K562 (cell line): Measurements from ENCODE around the gene SDF4. TPM values are rescaled to one million over a fixed set of nuclear protein-coding genes. Genes with fewer than 3 reads are reported as not detected.

Experiments used
- ATAC-seq: fragments of 200-7000 bp; cut with Tn5 transposase; 3 replicates; pipeline ENCODE4 v1.9.1; 2020; ENCODE audit warnings: moderate library complexity
- BruUV-seq: library from RNA; stranded (reverse); fragments of 400-500 nt; replicated peaks from 2 replicates; lab custom pipeline; 2021; lab: Mats Ljungman, UMichigan
- CTCF ChIA-PET: fragments of 300-600 bp; formaldehyde crosslinking; extraction: SDS; loops from one replicate; lab custom pipeline; 2021; ENCODE audit warnings: low intra/inter-chr PET ratio; lab: Yijun Ruan, JAX
- POLR2A ChIA-PET: fragments of 300-600, 350-650 bp; sonication (Branson Sonifier 250); formaldehyde crosslinking; extraction: SDS; loops from one replicate; lab custom pipeline; 2021; ENCODE audit warnings: antibody characterized with exemption, inconsistent platforms; lab: Yijun Ruan, JAX
- DNase-seq, 4 experiments: peaks; one replicate each; pipeline versions ENCODE4 v3.0.0 to v3.0.0-alpha.2; 2011 to 2018; ENCODE audit warnings: low spot score in 3 of 4, mixed read lengths in 3 of 4; ENCODE audit errors: extremely low read depth in 1 of 4
- FAIRE-seq: peaks from 2 replicates; lab custom pipeline; 2011; peaks lifted over from hg19 to GRCh38; lab: Jason Lieb, UNC
- H2AFZ ChIP-seq: 2 replicates; pipeline ENCODE4 v1.6.0; 2011; ENCODE audit warnings: low read depth, low read length, control low read depth, inconsistent platforms
- H3K27ac ChIP-seq: fragments of 200-600 bp; 3 replicates; pipeline ENCODE4 v1.8.0; 2011; ENCODE audit warnings: low read depth, mild to moderate bottlenecking, control low read depth, inconsistent platforms, low read length, moderate library complexity, mixed read lengths; ENCODE audit errors: extremely low read depth
- H3K27me3 ChIP-seq, 2 experiments: fragments of 300-600 bp in 1 of 2; 2 replicates in 1 of 2; 3 replicates in 1 of 2; pipeline versions ENCODE4 v1.6.0 to v1.8.0; 2011; ENCODE audit warnings: inconsistent platforms in 2 of 2, low read length in 2 of 2, mild to moderate bottlenecking in 1 of 2, mixed read lengths in 1 of 2, moderate library complexity in 1 of 2; ENCODE audit not compliant: control insufficient read depth in 2 of 2, insufficient read depth in 2 of 2
- H3K36me3 ChIP-seq: fragments of 300-600 bp; 3 replicates; pipeline ENCODE4 v1.8.0; 2011; ENCODE audit warnings: mild to moderate bottlenecking, low read length, inconsistent platforms; ENCODE audit not compliant: control insufficient read depth, insufficient read depth
- H3K4me1 ChIP-seq, 2 experiments: fragments of 200-600 bp in 1 of 2; replicated peaks in 1 of 2; 2 replicates in 1 of 2; 3 replicates in 1 of 2; pipeline versions ENCODE4 v1.5.1 to v1.8.0; 2011; ENCODE audit warnings: inconsistent platforms in 2 of 2, low read length in 2 of 2, mild to moderate bottlenecking in 1 of 2, mixed read lengths in 1 of 2, moderate library complexity in 1 of 2; ENCODE audit not compliant: control insufficient read depth in 2 of 2, insufficient read depth in 2 of 2
- H3K4me2 ChIP-seq: 2 replicates; pipeline ENCODE4 v1.6.1; 2011; ENCODE audit warnings: low read length, control low read depth, inconsistent platforms, mixed read lengths; ENCODE audit not compliant: insufficient read depth
- H3K4me3 ChIP-seq: fragments of 200-600 bp; sonication (generic), shearing (Covaris generic); 2 replicates; pipeline ENCODE4 v1.5.1; 2016; ENCODE audit warnings: control low read depth, inconsistent platforms
- H3K79me2 ChIP-seq: fragments of 200-600 bp; 3 replicates; pipeline ENCODE4 v1.8.0; 2011; ENCODE audit warnings: low read length, inconsistent platforms; ENCODE audit not compliant: control insufficient read depth, insufficient read depth
- H3K9ac ChIP-seq, 2 experiments: 2 replicates each; pipeline versions ENCODE4 v1.6.0 to v1.6.1; 2011; ENCODE audit warnings: low read depth in 2 of 2, low read length in 2 of 2, control low read depth in 1 of 2, inconsistent platforms in 1 of 2, mild to moderate bottlenecking in 1 of 2, mixed read lengths in 1 of 2; ENCODE audit not compliant: insufficient read depth in 1 of 2
- H3K9me1 ChIP-seq: one replicate; pipeline ENCODE4 v1.6.0; 2011; ENCODE audit warnings: inconsistent platforms, mild to moderate bottlenecking, low read length, moderate library complexity; ENCODE audit not compliant: control insufficient read depth, insufficient read depth
- H3K9me3 ChIP-seq: replicated peaks from 2 replicates; pipeline ENCODE4 v1.5.1; 2011; ENCODE audit warnings: low read depth, low read length, inconsistent platforms; ENCODE audit not compliant: control insufficient read depth, insufficient read depth
- H4K20me1 ChIP-seq: replicated peaks from 2 replicates; pipeline ENCODE4 v1.6.1; 2011; ENCODE audit warnings: low read length, inconsistent platforms, mixed read lengths; ENCODE audit not compliant: control insufficient read depth, insufficient read depth
- BRF2 ChIP-seq: IDR thresholded peaks from 3 replicates; pipeline ENCODE4 v1.6.1; 2011; ENCODE audit warnings: borderline replicate concordance, mild to moderate bottlenecking; ENCODE audit not compliant: insufficient read length, insufficient read depth
- CTCF ChIP-seq, 3 experiments: IDR thresholded peaks in 2 of 3; conservative IDR thresholded peaks in 1 of 3; 2 replicates each; pipeline ENCODE4 v1.5.1; 2011 to 2012; ENCODE audit warnings: low read length in 3 of 3, mild to moderate bottlenecking in 3 of 3, control low read depth in 2 of 3, improper control_type of control experiment in 1 of 3, inconsistent platforms in 1 of 3, low read depth in 1 of 3, mixed read lengths in 1 of 3, moderate library complexity in 1 of 3; ENCODE audit not compliant: insufficient read depth in 2 of 3
- ZBTB7A ChIP-seq: IDR thresholded peaks from 2 replicates; pipeline ENCODE4 v1.6.1; 2011; ENCODE audit warnings: low read depth, mild to moderate bottlenecking, low read length, moderate library complexity, borderline replicate concordance; ENCODE audit not compliant: control insufficient read depth
- WGBS: fragments of 100-300 bp; shearing (Covaris generic); methylation state at CpG from one replicate; pipeline ENCODE4 v1.1.6; 2016; ENCODE audit warnings: low coverage, mixed read lengths; ENCODE audit not compliant: insufficient coverage; ENCODE audit errors: missing lambda C conversion rate; 5-methylcytosine and 5-hydroxymethylcytosine counted together
- in situ Hi-C: fragments of 300-500 bp; cut with MboI; formaldehyde crosslinking; loops from 4 replicates; pipeline ENCODE4 v1.15.0; 2018; ENCODE audit warnings: inconsistent platforms, mixed read lengths
- intact Hi-C: fragments of 100-400 bp; cut with micrococcal nuclease; formaldehyde crosslinking; loops from 2 replicates; pipeline ENCODE4 v1.14.2; 2022
- polyA plus RNA-seq, 8 experiments: library from polyadenylated mRNA; depleted of rRNA in 4 of 8; stranded (reverse) in 5 of 8; unstranded in 3 of 8; fragments of >200 nt; fragmentation: Nextera tagmentation in 2 of 8; fragmentation: Illumina TruSeq in 1 of 8; extraction: Ambion mirVana in 2 of 8; extraction: Trizol in 1 of 8; gene quantifications; 2 replicates each; pipeline versions ENCODE4 v1.2.1 to v1.2.3, GENCODE V29; 2011 to 2014; ENCODE audit warnings: inconsistent platforms in 1 of 8, missing spikeins in 1 of 8
- total RNA-seq, 7 experiments: library from RNA; depleted of rRNA in 6 of 7; stranded (reverse); fragments of >200 nt in 6 of 7; fragmentation: Illumina TruSeq in 2 of 7; extraction: Trizol in 2 of 7; gene quantifications; 2 replicates each; pipeline versions ENCODE4 v1.2.1 to v1.2.3, GENCODE V29; 2011 to 2021; ENCODE audit warnings: low replicate concordance in 1 of 7
- TF ChIP-seq, protein P1 (sequence below), 2 experiments: fragments of 200-800 bp in 1 of 2; sonication (Bioruptor generic) in 1 of 2; sonication (generic) in 1 of 2; formaldehyde crosslinking in 1 of 2; IDR thresholded peaks in 1 of 2; conservative IDR thresholded peaks in 1 of 2; 2 replicates each; pipeline versions ENCODE4 v1.5.0 to v1.6.1; 2016 to 2020; ENCODE audit warnings: missing compliant biosample characterization in 1 of 2, missing genetic modification characterization in 1 of 2, missing genetic modification reagents in 1 of 2
- TF ChIP-seq, protein P2 (sequence below): sonication (generic); formaldehyde crosslinking; IDR thresholded peaks from 2 replicates; pipeline ENCODE4 v1.8.1; 2023; ENCODE audit warnings: mild to moderate bottlenecking, missing genetic modification reagents

SDF4 gene
- total and polyA plus RNA-seq, 9 of the 15 experiments (the other 6 are each of a cell fraction or from before 2014, with no cell fraction given) = 0.35 to 160 (median 65.2) TPM

DNA sequence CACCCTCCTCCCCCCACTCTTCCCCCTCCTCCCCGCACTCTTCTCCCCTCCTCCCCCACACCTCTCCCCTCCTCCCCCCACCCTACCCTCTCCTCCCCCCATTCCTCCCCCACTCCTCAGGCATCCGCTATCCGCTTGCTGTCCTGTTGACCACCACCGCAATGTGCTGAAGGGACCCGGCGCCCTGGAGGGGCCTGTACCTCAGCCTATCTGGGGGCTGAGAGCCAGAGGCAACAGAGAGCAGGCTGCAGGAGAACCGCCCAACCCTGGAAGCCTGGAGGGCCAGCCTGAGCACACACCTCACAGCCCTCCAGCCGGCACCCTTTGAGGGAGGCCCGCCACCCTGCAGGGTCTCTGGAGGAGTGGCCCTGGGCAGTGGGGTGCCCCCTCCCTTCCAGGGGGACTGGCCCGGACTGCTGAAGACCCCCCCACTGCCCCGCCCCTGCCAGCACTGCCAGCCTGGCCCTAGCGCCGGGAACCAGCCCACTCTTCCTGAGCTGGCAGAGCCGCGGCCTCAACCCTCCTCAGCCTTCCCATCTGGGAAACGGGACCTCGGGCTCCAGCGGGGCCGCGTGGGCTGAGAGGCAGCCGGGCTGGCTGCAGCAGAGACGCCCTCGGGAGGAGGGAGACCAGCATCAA is 13.5 kb upstream of the SDF4 start:
- Histone ChIP-seq H2AFZ (no peak overlapping the region), H3K4me1 (peaks cover 0 to 70% of the 10 kb centered on the region in 2 experiments; a peak in 3 of 5 replicates), H3K4me3 (no peak overlapping the region), H3K27ac (no peak overlapping the region), H3K9ac (no peak overlapping the region), H4K20me1 (no peaks in the 10 kb centered on the region), H3K9me3 (no peaks in the 10 kb centered on the region), H3K9me1 (no peaks in the 10 kb centered on the region), H3K27me3 (no peaks in the 10 kb centered on the region), H3K36me3 (no peaks in the 10 kb centered on the region), H3K4me2 (no peak overlapping the region), H3K79me2 (no peaks in the 10 kb centered on the region)
- no peak for ATAC-seq
- intact Hi-C loops = no loop called here
- in situ Hi-C loops = no loop called here
- ChIA-PET POLR2A (no interaction called here), CTCF (interaction anchor here (0.5 kb wide), 1 partner anchor 16 kb away, joined by 3 read pairs; no protein-coding TSS in a partner anchor)
- BruUV-seq = no TSS peak
- TF ChIP-seq BRF2 = no peak
- TF ChIP-seq, protein P1, sequence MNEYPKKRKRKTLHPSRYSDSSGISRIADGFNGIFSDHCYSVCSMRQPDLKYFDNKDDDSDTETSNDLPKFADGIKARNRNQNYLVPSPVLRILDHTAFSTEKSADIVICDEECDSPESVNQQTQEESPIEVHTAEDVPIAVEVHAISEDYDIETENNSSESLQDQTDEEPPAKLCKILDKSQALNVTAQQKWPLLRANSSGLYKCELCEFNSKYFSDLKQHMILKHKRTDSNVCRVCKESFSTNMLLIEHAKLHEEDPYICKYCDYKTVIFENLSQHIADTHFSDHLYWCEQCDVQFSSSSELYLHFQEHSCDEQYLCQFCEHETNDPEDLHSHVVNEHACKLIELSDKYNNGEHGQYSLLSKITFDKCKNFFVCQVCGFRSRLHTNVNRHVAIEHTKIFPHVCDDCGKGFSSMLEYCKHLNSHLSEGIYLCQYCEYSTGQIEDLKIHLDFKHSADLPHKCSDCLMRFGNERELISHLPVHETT (CRISPR knock-in tag; conservative IDR thresholded peaks at IDR 0.05 in 1 of 2, IDR thresholded peaks at IDR 0.05 in 1 of 2) = 0 out of 4 replicates have a peak, but pooled peaks of 1 of the 2 experiments have one; percentile 5
- peak; percentile 58; the same call in 1 of the 2 replicates for TF ChIP-seq ZBTB7A
- 0 out of 6 replicates have a peak, but pooled peaks of 1 of the 3 experiments have one; percentile 4 for TF ChIP-seq CTCF (IDR thresholded peaks at IDR 0.05 in 2 of 3, conservative IDR thresholded peaks at IDR 0.05 in 1 of 3; ENCODE audit: insufficient read depth in 2 of 3, low read depth in 1 of 3, low read length in 3 of 3)
- TF ChIP-seq, protein P2, sequence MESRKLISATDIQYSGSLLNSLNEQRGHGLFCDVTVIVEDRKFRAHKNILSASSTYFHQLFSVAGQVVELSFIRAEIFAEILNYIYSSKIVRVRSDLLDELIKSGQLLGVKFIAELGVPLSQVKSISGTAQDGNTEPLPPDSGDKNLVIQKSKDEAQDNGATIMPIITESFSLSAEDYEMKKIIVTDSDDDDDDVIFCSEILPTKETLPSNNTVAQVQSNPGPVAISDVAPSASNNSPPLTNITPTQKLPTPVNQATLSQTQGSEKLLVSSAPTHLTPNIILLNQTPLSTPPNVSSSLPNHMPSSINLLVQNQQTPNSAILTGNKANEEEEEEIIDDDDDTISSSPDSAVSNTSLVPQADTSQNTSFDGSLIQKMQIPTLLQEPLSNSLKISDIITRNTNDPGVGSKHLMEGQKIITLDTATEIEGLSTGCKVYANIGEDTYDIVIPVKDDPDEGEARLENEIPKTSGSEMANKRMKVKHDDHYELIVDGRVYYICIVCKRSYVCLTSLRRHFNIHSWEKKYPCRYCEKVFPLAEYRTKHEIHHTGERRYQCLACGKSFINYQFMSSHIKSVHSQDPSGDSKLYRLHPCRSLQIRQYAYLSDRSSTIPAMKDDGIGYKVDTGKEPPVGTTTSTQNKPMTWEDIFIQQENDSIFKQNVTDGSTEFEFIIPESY = peak; percentile 74; the same call in 1 of the 2 replicates
- FAIRE-seq = no peak
- 80% methylated on average over 20 of the region's 23 CpGs for WGBS
- DNase-seq = peak in 1 of 4 experiments; percentile 55
